Activated CD8-positive, alpha-beta memory T cell treated with anti-CD3 and anti-CD28 coated beads, Interleukin-2, amount 10 ng/mL, durations not matched to agents 7 days and 5 days (primary cell): Measurements from ENCODE around the gene XPNPEP3. TPM values are rescaled to one million over a fixed set of nuclear protein-coding genes. Genes with fewer than 3 reads are reported as not detected.
"Not testable (repeated sequence)": the region's sequence is repeated elsewhere in the genome, so short reads cannot be mapped to it uniquely, and the experiment has no call there.

Source experiments
- ATAC-seq: fragments of 150-1000 bp; cut with Tn5 transposase; one replicate; pipeline ENCODE4 v1.10.0; 2021; ENCODE audit warnings: moderate library complexity
- CTCF ChIA-PET: fragments of 350-600 bp; sonication (Branson Sonifier 250); formaldehyde crosslinking; loops from one replicate; lab custom pipeline; 2021; ENCODE audit warnings: antibody characterized with exemption; lab: Charles Lee
- DNase-seq: peaks from one replicate; pipeline ENCODE4 v3.0.0-alpha.2; 2020
- H3K27ac Mint-ChIP-seq: one replicate; pipeline ENCODE4 v1.8.0; 2021; ENCODE audit warnings: mild to moderate bottlenecking, mixed read lengths
- H3K27me3 Mint-ChIP-seq: one replicate; pipeline ENCODE4 v1.8.0; 2021; ENCODE audit warnings: mixed read lengths
- H3K36me3 Mint-ChIP-seq: one replicate; pipeline ENCODE4 v1.8.0; 2021; ENCODE audit warnings: mild to moderate bottlenecking, mixed read lengths
- H3K4me1 Mint-ChIP-seq: one replicate; pipeline ENCODE4 v1.8.0; 2021; ENCODE audit warnings: mixed read lengths
- H3K4me3 Mint-ChIP-seq: one replicate; pipeline ENCODE4 v1.8.0; 2021; ENCODE audit warnings: mild to moderate bottlenecking, moderate library complexity, mixed read lengths
- H3K9me3 Mint-ChIP-seq: one replicate; pipeline ENCODE4 v1.8.0; 2022; ENCODE audit warnings: low read depth, mixed read lengths
- total RNA-seq, 2 experiments: library from RNA; stranded (reverse); gene quantifications; one replicate each; pipeline ENCODE4 v1.2.3, GENCODE V29; 2021

XPNPEP3 gene
- total RNA-seq, result 10 to 100 TPM; 11.2 to 12.5 TPM

GRCh38 chr22:40856513-40857308 is at the start of gene XPNPEP3, which contains the start of gene ST13:
Gene XPNPEP3, plus strand, starts transcription at chr22:40857148. Its CDS starts 34 bp downstream, at chr22:40857182.
Gene ST13, minus strand, starts transcription at chr22:40856639. Its CDS starts 99 bp downstream, at chr22:40856540.
- peak; percentile 98 for DNase-seq
- peak; percentile 94 for ATAC-seq
- CTCF ChIA-PET, result interaction anchor here (0.6 to 3.6 kb wide), 12 partner anchors 11 to 396 kb away, joined by 3 to 14 read pairs (median 4); partner anchors contain the start of gene SLC25A17
- peak within 1 kb of the TSS; percentile 93 for H3K4me3 Mint-ChIP-seq
- peaks cover 45% of the 10 kb centered on the region for H3K4me1 Mint-ChIP-seq
- H3K9me3 Mint-ChIP-seq, result no peaks in the 10 kb centered on the region
- H3K27ac Mint-ChIP-seq, result peak within 1 kb of the TSS; percentile 100
- no peaks in the 10 kb centered on the region for H3K27me3 Mint-ChIP-seq
- peaks cover 6% of the 10 kb centered on the region for H3K36me3 Mint-ChIP-seq

DNA sequence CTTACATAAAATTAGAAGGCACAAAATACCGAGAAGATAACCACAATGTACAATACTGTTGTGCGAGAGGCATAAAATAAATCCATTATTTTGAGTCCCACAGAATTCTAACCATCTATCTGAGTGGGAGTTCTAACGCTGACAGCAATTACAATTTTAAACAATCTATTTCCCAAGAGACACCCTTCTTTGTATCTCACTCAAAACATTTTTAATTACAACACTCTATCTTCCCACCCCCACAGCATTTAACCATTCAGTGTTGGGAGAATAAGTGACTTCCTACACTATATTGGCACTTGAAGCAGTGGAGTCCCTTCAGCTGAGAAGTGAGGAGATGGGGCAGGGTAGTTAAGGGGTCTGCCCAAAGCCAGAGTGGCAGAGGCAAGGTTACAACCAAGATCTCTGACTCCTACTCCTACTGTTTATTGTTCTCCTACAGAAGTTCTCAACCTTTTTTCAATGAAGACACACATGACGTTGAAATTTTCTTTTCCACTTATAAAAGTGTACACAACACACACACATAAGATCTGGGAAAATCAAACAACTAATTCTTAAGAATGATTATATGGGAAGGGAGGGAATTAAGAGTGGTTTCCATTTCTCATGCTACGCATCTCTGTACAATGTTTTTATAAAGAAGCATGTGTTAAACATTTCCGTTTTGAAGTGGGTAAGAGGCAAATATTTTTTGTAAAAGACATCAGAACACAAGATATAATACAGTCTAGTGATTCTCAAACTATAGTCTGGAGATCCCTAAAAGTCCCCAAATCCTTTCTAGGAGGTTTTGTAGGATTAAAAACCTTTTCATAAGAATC is 48.7 kb upstream of the XPNPEP3 start:
- H3K27me3 Mint-ChIP-seq, result no peaks in the 10 kb centered on the region
- peaks cover 5% of the 10 kb centered on the region for H3K4me1 Mint-ChIP-seq
- DNase-seq (no peak), ATAC-seq (no peak)
- peaks cover 7% of the 10 kb centered on the region for H3K36me3 Mint-ChIP-seq
- no peaks in the 10 kb centered on the region for H3K9me3 Mint-ChIP-seq
- CTCF ChIA-PET, result no interaction called here
- no peak overlapping the region for H3K4me3 Mint-ChIP-seq
- no peak overlapping the region for H3K27ac Mint-ChIP-seq

- H3K4me1 Mint-ChIP-seq, result peaks cover 30% of the 10 kb centered on the region
- no peaks in the 10 kb centered on the region for H3K27me3 Mint-ChIP-seq
- no peak overlapping the region for H3K4me3 Mint-ChIP-seq
- H3K9me3 Mint-ChIP-seq, result no peaks in the 10 kb centered on the region
- DNase-seq (no peak), ATAC-seq (no peak)
- H3K36me3 Mint-ChIP-seq, result peaks cover 24% of the 10 kb centered on the region
- H3K27ac Mint-ChIP-seq, result no peak overlapping the region
- CTCF ChIA-PET, result interaction anchor here (0.5 kb wide), 1 partner anchor 167 kb away, joined by 3 read pairs; no protein-coding TSS in a partner anchor
Measured at GRCh38 chr22:40813912-40814315, 43.0 kb upstream of the XPNPEP3 start.

GRCh38 chr22:40817737-40818136 is 39.2 kb upstream of the XPNPEP3 start:
- peak overlapping the region; percentile 91 for H3K27ac Mint-ChIP-seq
- DNase-seq (no peak), ATAC-seq (no peak)
- H3K9me3 Mint-ChIP-seq, result no peaks in the 10 kb centered on the region
- no peaks in the 10 kb centered on the region for H3K27me3 Mint-ChIP-seq
- peaks cover 32% of the 10 kb centered on the region for H3K4me1 Mint-ChIP-seq
- H3K4me3 Mint-ChIP-seq, result peak overlapping the region; percentile 89
- H3K36me3 Mint-ChIP-seq, result peaks cover 21% of the 10 kb centered on the region
- CTCF ChIA-PET, result interaction anchor here (1.3 to 2.3 kb wide), 3 partner anchors 13 to 134 kb away, joined by 4 to 11 read pairs (median 8); partner anchors contain the start of genes ST13 and XPNPEP3

- ATAC-seq, result peak; percentile 12
- peaks cover 32% of the 10 kb centered on the region for H3K4me1 Mint-ChIP-seq
- CTCF ChIA-PET, result interaction anchor here (0.6 to 2.3 kb wide), 7 partner anchors 13 to 907 kb away, joined by 3 to 11 read pairs (median 4); partner anchors contain the start of genes ST13 and XPNPEP3
- no peaks in the 10 kb centered on the region for H3K9me3 Mint-ChIP-seq
- H3K4me3 Mint-ChIP-seq, result peak overlapping the region; percentile 89
- peak overlapping the region; percentile 91 for H3K27ac Mint-ChIP-seq
- H3K36me3 Mint-ChIP-seq, result peaks cover 19% of the 10 kb centered on the region
- no peaks in the 10 kb centered on the region for H3K27me3 Mint-ChIP-seq
- DNase-seq, result no peak
Measured at GRCh38 chr22:40818192-40818746, 38.7 kb upstream of the XPNPEP3 start.

DNA sequence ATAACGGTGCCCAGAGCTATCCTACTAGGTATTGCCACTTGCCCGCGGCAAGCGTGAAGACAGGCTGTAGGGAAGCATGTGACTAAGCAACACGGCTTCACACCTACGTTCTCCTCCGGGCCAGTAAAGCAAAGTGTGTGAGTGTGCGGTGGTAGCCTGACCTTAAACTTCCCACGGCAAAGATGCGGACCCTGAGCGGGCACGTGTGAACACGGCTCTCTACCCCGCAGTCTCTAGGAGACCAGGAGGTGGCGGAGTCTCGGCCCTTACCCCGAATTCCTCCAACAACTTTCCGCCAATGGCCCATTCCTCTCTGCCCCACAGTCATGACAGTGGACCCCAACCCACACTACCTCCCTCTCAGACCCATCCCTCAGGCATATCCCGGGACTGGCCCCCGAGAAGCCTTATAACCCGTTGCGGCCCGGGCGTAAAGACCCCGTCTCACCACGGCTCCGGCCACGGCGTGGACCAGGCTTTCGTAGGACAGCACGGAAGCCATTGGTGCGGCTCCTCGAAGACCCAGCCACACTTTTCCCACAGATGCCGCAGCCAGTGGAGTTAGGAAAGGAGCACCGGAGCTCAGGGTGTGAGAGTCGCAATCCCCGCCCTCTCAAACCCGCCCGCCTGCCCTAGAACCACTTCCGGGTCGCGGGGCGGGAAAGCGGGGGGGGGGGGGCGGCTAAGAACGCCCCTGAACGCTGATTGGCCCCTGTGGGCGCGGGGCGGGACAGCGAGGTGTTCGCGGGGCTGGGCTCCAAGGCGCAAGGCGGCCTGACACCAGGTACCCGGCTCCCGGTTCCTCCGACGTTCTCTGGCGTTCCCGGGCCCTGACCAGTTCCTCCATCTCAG is 38.0 kb upstream of the XPNPEP3 start, which contains the start of gene SLC25A17:
TSS of gene SLC25A17 (minus strand) at position 600 of the 852 bp plus-strand sequence. CDS start at position 502, 98 bp downstream.
- Mint-ChIP-seq H3K36me3 (peaks cover 21% of the 10 kb centered on the region), H3K27ac (peak within 1 kb of the TSS; percentile 91), H3K27me3 (no peaks in the 10 kb centered on the region), H3K9me3 (no peaks in the 10 kb centered on the region), H3K4me1 (peaks cover 31% of the 10 kb centered on the region), H3K4me3 (peak within 1 kb of the TSS; percentile 89)
- DNase-seq (peak; percentile 92), ATAC-seq (peak; percentile 95)
- CTCF ChIA-PET, result interaction anchor here (0.6 to 2.3 kb wide), 9 partner anchors 12 to 908 kb away, joined by 3 to 11 read pairs (median 4); partner anchors contain the start of genes ST13 and XPNPEP3

DNA sequence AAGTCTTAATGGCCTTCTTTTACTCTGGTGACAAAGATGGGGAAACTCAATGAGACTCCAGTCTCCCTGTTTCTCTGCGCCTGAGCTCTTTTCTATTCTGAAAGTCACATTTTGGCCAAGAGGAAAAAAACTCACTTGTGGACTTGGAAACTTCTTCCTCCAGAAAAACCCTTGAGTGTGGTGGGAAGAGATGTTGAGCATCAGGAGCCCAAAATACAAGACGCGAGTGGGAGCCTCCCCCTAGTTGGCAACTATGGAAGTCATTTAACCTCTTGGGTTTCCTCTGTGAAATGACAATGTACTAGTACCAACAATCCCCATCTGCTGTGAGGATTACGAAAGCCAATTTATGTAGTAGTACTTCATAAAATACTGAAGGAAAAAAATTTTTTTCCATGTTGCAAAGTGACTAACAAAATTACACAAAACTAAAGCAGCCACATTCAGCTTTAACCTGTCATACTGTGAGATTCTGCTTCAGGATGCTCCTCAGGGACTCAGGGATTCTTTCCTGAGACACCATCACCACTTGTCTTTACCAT is 37.3 kb upstream of the XPNPEP3 start:
- Mint-ChIP-seq H3K4me3 (peak overlapping the region; percentile 89), H3K27ac (peak overlapping the region; percentile 73), H3K9me3 (no peaks in the 10 kb centered on the region), H3K36me3 (peaks cover 16% of the 10 kb centered on the region), H3K27me3 (no peaks in the 10 kb centered on the region), H3K4me1 (peaks cover 28% of the 10 kb centered on the region)
- CTCF ChIA-PET, result interaction anchor here (0.7 to 2.3 kb wide), 7 partner anchors 11 to 136 kb away, joined by 3 to 11 read pairs (median 4); partner anchors contain the start of genes ST13 and XPNPEP3
- ATAC-seq (no peak), DNase-seq (no peak)

- H3K36me3 Mint-ChIP-seq, result peaks cover 17% of the 10 kb centered on the region
- H3K27ac Mint-ChIP-seq, result no peak overlapping the region
- ATAC-seq, result no peak
- H3K4me1 Mint-ChIP-seq, result peaks cover 10% of the 10 kb centered on the region
- CTCF ChIA-PET, result no interaction called here
- H3K27me3 Mint-ChIP-seq, result no peaks in the 10 kb centered on the region
- no peak overlapping the region for H3K4me3 Mint-ChIP-seq
- DNase-seq, result no peak
- H3K9me3 Mint-ChIP-seq, result no peaks in the 10 kb centered on the region
Measured at GRCh38 chr22:40823426-40823825, 33.5 kb upstream of the XPNPEP3 start.

DNA sequence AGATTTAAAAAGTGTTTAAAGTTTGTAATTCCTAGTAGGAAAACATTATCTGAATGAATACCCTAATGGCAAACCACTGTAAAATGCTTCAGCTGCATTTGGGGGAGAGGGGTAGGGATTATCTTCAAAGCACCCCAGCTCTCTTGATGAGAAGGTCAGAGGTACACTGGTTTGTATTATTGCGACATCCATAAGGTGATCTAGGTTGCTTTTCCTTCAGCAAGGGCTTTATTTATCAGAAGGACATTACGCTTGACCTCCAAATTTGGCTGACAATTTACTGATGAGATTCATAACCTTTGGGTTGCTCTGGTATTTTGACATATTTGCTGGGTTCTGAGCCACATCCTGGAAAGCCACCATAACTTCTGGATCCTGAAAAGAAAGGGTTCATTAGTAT is 30.7 kb upstream of the XPNPEP3 start:
- CTCF ChIA-PET, result interaction anchor here (1.0 kb wide), 1 partner anchor 31 kb away, joined by 4 read pairs; the partner anchor contains the start of genes ST13 and XPNPEP3
- ATAC-seq, DNase-seq, H3K27me3 Mint-ChIP-seq, H3K27ac Mint-ChIP-seq, H3K9me3 Mint-ChIP-seq, H3K4me3 Mint-ChIP-seq, H3K4me1 Mint-ChIP-seq: not testable (repeated sequence)
- H3K36me3 Mint-ChIP-seq, result peaks cover 27% of the 10 kb centered on the region

DNA sequence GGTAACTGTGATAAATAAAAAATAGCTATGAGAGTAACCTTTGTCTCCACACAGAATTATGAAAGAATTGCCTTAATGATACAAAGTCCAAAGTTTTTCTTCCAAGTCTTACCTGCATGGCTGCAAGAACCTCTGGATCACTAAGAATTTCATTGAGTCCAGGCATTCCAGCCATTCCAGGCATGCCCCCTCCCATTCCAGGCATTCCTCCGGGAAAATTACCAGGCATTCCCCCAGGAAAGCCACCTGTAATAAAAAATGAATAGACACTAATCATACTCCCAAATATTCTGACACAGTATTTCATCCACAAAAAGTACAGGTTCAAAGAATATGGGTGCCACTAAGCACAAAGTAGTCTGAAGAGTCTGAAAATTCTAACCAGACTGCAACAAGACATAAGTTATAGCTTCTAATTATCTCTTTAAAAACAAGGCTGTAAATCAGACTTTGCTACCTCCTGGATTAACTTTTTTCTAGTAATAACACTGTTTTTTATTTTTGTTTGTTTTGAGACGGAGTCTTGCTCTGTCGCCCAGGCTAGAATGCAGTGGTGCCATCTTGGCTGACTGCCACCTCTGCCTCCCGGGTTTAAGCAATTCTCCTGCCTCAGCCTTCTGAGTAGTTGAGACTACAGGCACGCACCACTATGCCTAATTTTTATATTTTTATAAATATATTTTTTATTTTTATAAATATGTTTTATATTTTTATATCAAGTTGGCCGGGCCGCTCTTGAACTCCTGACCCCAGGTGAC is 29.8 kb upstream of the XPNPEP3 start:
- Mint-ChIP-seq H3K4me3 (no peak overlapping the region), H3K9me3 (no peaks in the 10 kb centered on the region), H3K4me1 (no peaks in the 10 kb centered on the region), H3K27ac (no peak overlapping the region), H3K27me3 (no peaks in the 10 kb centered on the region), H3K36me3 (peaks cover 28% of the 10 kb centered on the region)
- CTCF ChIA-PET, result interaction anchor here (1.0 kb wide), 1 partner anchor 30 kb away, joined by 4 read pairs; the partner anchor contains the start of genes ST13 and XPNPEP3
- ATAC-seq (no peak), DNase-seq (no peak)

GRCh38 chr22:40829131-40829530 is 27.8 kb upstream of the XPNPEP3 start:
- ATAC-seq, result no peak
- CTCF ChIA-PET, result interaction anchor here (0.8 kb wide), 1 partner anchor 25 kb away, joined by 3 read pairs; no protein-coding TSS in a partner anchor
- no peaks in the 10 kb centered on the region for H3K4me1 Mint-ChIP-seq

More at GRCh38 chr22:40829131-40829530, 27.8 kb upstream of the XPNPEP3 start:
- Mint-ChIP-seq H3K9me3 (no peaks in the 10 kb centered on the region), H3K27me3 (no peaks in the 10 kb centered on the region), H3K4me3 (no peak overlapping the region), H3K27ac (no peak overlapping the region), H3K36me3 (peaks cover 28% of the 10 kb centered on the region)
- no peak for DNase-seq
